ENCODE measurements around the gene STK32B.

DNA sequence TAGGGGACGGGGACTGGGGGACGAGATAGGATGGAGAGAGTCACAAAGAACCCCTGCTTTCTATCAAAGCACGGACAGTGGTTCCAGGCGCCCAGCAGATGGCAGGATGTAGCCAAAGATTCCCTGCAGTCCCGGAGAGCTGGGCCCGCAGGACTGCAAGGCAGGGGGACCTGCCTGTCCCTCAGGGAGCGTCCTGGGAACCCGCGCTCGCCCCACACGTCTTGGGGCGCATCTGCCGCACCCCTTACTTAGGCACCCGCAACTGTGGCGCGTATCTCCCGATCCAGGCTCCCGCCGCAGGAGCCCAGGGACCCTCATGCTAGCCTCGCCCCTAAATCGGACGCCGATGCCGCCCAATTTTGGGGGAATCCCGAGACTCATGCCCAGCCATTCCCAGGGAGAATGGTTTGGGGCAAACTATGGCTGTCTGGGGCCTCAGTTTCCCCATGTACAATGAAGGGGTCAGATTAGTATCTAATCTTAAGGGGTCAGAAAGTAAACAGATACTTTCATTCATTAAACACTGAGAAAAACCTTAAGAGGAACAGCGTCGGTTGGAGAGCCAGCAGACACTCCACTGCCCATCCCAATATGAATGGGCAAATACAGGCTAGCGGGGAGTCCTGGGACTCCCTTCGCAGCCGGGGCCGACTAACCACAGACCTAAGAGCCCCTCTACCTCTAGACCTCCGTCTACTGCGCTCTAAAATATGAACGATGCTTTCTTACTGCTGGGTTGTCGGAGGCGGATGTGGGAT, 581 bp upstream of the STK32B start:
- TF ChIP-seq, protein P1, sequence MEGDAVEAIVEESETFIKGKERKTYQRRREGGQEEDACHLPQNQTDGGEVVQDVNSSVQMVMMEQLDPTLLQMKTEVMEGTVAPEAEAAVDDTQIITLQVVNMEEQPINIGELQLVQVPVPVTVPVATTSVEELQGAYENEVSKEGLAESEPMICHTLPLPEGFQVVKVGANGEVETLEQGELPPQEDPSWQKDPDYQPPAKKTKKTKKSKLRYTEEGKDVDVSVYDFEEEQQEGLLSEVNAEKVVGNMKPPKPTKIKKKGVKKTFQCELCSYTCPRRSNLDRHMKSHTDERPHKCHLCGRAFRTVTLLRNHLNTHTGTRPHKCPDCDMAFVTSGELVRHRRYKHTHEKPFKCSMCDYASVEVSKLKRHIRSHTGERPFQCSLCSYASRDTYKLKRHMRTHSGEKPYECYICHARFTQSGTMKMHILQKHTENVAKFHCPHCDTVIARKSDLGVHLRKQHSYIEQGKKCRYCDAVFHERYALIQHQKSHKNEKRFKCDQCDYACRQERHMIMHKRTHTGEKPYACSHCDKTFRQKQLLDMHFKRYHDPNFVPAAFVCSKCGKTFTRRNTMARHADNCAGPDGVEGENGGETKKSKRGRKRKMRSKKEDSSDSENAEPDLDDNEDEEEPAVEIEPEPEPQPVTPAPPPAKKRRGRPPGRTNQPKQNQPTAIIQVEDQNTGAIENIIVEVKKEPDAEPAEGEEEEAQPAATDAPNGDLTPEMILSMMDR (IDR thresholded peaks at IDR 0.05; ENCODE audit: low read depth, low read length, missing input control) = peak; percentile 60
- TF ChIP-seq ATF3 (IDR thresholded peaks at IDR 0.05) = no peak
- TF ChIP-seq GABPA (IDR thresholded peaks at IDR 0.05 in 1 of 2, conservative IDR thresholded peaks at IDR 0.05 in 1 of 2) = no peak
- TF ChIP-seq EGR1 (IDR thresholded peaks at IDR 0.05; ENCODE audit: low read depth in 2 of 2) = no peak
- no peak for TF ChIP-seq HNF4A (conservative IDR thresholded peaks at IDR 0.05)
- no peak for TF ChIP-seq YY1 (IDR thresholded peaks at IDR 0.05)
- TF ChIP-seq, protein P2, sequence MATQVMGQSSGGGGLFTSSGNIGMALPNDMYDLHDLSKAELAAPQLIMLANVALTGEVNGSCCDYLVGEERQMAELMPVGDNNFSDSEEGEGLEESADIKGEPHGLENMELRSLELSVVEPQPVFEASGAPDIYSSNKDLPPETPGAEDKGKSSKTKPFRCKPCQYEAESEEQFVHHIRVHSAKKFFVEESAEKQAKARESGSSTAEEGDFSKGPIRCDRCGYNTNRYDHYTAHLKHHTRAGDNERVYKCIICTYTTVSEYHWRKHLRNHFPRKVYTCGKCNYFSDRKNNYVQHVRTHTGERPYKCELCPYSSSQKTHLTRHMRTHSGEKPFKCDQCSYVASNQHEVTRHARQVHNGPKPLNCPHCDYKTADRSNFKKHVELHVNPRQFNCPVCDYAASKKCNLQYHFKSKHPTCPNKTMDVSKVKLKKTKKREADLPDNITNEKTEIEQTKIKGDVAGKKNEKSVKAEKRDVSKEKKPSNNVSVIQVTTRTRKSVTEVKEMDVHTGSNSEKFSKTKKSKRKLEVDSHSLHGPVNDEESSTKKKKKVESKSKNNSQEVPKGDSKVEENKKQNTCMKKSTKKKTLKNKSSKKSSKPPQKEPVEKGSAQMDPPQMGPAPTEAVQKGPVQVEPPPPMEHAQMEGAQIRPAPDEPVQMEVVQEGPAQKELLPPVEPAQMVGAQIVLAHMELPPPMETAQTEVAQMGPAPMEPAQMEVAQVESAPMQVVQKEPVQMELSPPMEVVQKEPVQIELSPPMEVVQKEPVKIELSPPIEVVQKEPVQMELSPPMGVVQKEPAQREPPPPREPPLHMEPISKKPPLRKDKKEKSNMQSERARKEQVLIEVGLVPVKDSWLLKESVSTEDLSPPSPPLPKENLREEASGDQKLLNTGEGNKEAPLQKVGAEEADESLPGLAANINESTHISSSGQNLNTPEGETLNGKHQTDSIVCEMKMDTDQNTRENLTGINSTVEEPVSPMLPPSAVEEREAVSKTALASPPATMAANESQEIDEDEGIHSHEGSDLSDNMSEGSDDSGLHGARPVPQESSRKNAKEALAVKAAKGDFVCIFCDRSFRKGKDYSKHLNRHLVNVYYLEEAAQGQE (IDR thresholded peaks at IDR 0.05) = no peak
- TF ChIP-seq JUND (IDR thresholded peaks at IDR 0.05) = no peak
- peak; percentile 77 to 81 for TF ChIP-seq RAD21 (IDR thresholded peaks at IDR 0.05)
- no peak for TF ChIP-seq SP1 (IDR thresholded peaks at IDR 0.05)
- no peak for TF ChIP-seq HNF4G (IDR thresholded peaks at IDR 0.05)
- TF ChIP-seq TAF1 (conservative IDR thresholded peaks at IDR 0.05) = no peak

Measured in liver (tissue), 3 donors.